GM10847 (cell line): ENCODE results near the gene CCDC91.

Experiments
- POLR2A ChIP-seq: IDR thresholded peaks from 2 replicates; pipeline ENCODE4 v1.6.1; 2011; ENCODE audit not compliant: insufficient read length; ENCODE audit errors: extremely low read depth

Gene CCDC91

GRCh38 chr12:28578361-28578760 lies 388.1 kb downstream of the CCDC91 start:
- TF ChIP-seq POLR2A, result no peak

GRCh38 chr12:28578833-28579252 lies 388.6 kb downstream of the CCDC91 start:
- no peak for TF ChIP-seq POLR2A

GRCh38 chr12:28582672-28583376 lies 392.6 kb downstream of the CCDC91 start:
- no peak for TF ChIP-seq POLR2A

- no peak for TF ChIP-seq POLR2A
These were observed 393.5 kb downstream of the CCDC91 start for GRCh38 chr12:28583701-28584261.

GRCh38 chr12:28585146-28585545 lies 394.9 kb downstream of the CCDC91 start:
- TF ChIP-seq POLR2A, result no peak

- TF ChIP-seq POLR2A, result no peak
These were observed 396.2 kb downstream of the CCDC91 start for GRCh38 chr12:28586481-28586880.

- no peak for TF ChIP-seq POLR2A
These were observed 401.6 kb downstream of the CCDC91 start for GRCh38 chr12:28591831-28592230.
